Right lobe of liver (tissue), 4 donors: ENCODE data around the gene KRT6A.

ENCODE experiments used
- POLR2A ChIP-seq: fragments of 450-650 bp; IDR thresholded peaks from one replicate; pipeline ENCODE4 v1.6.1; 2017; ENCODE audit warnings: antibody characterized with exemption, mild to moderate bottlenecking
- TF ChIP-seq, protein P1 (sequence below), 4 donors: fragments of 200-600 bp in 3 of 4; fragments of 450-650 bp in 1 of 4; IDR thresholded peaks; one replicate each; pipeline versions ENCODE4 v1.5.1 to v1.8.0; 2016 to 2022; ENCODE audit warnings: antibody characterized with exemption in 4 of 4, mild to moderate bottlenecking in 2 of 4
- donor health status: DM: no; HTN: no; CAD: no.
- donor health status: DM: no; HTN: no; CAD: no.
- donor health status: DM: no; HTN: yes; CAD: no.

GRCh38 chr12:52495389-52495788, 2.3 kb upstream of the KRT6A start:
- TF ChIP-seq, protein P1, sequence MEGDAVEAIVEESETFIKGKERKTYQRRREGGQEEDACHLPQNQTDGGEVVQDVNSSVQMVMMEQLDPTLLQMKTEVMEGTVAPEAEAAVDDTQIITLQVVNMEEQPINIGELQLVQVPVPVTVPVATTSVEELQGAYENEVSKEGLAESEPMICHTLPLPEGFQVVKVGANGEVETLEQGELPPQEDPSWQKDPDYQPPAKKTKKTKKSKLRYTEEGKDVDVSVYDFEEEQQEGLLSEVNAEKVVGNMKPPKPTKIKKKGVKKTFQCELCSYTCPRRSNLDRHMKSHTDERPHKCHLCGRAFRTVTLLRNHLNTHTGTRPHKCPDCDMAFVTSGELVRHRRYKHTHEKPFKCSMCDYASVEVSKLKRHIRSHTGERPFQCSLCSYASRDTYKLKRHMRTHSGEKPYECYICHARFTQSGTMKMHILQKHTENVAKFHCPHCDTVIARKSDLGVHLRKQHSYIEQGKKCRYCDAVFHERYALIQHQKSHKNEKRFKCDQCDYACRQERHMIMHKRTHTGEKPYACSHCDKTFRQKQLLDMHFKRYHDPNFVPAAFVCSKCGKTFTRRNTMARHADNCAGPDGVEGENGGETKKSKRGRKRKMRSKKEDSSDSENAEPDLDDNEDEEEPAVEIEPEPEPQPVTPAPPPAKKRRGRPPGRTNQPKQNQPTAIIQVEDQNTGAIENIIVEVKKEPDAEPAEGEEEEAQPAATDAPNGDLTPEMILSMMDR (IDR thresholded peaks at IDR 0.05): no peak
- TF ChIP-seq POLR2A: no peak
